Measurements from ENCODE around the gene PDCD11. TPM values are rescaled to one million over a fixed set of nuclear protein-coding genes. Genes with fewer than 3 reads are reported as not detected.

PDCD11 gene
- total RNA-seq, 1 experiment from 2014 or later: 106 TPM

GRCh38 chr10:103466734-103467133 lies 70.3 kb downstream of the PDCD11 start:
- CTCF ChIA-PET: interaction anchor here (0.9 kb wide), 1 partner anchor 10 kb away, joined by 3 read pairs; no protein-coding TSS in a partner anchor
- POLR2A ChIA-PET: no interaction called here
- no peaks in the 10 kb centered on the region for H3K79me2 ChIP-seq (ENCODE audit: insufficient read depth, low read length)
- RAD21 ChIA-PET (ENCODE audit: low non-redundant PET in 1 of 2, low total read pairs in 2 of 2, uncharacterized antibody in 2 of 2, unreplicated experiment in 2 of 2): no interaction called here
- no peak overlapping the region for H2AFZ ChIP-seq (ENCODE audit: low read depth, low read length, poor library complexity, severe bottlenecking)
- no peak overlapping the region for H3K27ac ChIP-seq (ENCODE audit: low read depth, low read length)
- no peak for DNase-seq (ENCODE audit: low read depth, low spot score)
- intact Hi-C loops (cut with micrococcal nuclease): no loop called here
- no peak for ATAC-seq
- no peaks in the 10 kb centered on the region for H4K20me1 ChIP-seq (ENCODE audit: insufficient read depth)
- no peak for TF ChIP-seq CBX3 (IDR thresholded peaks at IDR 0.05; ENCODE audit: low read depth)
- TF ChIP-seq EZH2phosphoT487 (IDR thresholded peaks at IDR 0.05; ENCODE audit: borderline replicate concordance): no peak
- no peak for TF ChIP-seq ZFX (IDR thresholded peaks at IDR 0.05)
- no peak for TF ChIP-seq REST (IDR thresholded peaks at IDR 0.05; ENCODE audit: low read depth)
- TF ChIP-seq EGR1 (IDR thresholded peaks at IDR 0.05; ENCODE audit: low read depth): no peak
- no peak for TF ChIP-seq YY1 (IDR thresholded peaks at IDR 0.05; ENCODE audit: extremely low read depth, insufficient replicate concordance, low read depth, low read length)
- no peak for TF ChIP-seq EZH2 (IDR thresholded peaks at IDR 0.05)
- TF ChIP-seq FOSL1 (IDR thresholded peaks at IDR 0.05; ENCODE audit: low read depth): no peak
- no peak for TF ChIP-seq JUND (IDR thresholded peaks at IDR 0.05)
- TF ChIP-seq MAX (IDR thresholded peaks at IDR 0.05): no peak
- no peak for TF ChIP-seq TCF7L2 (IDR thresholded peaks at IDR 0.05; ENCODE audit: borderline replicate concordance, extremely low read depth, insufficient read depth, insufficient read length)
- no peak for TF ChIP-seq ELF1 (IDR thresholded peaks at IDR 0.05; ENCODE audit: borderline replicate concordance, low read depth)
- TF ChIP-seq SRF (IDR thresholded peaks at IDR 0.05; ENCODE audit: low read depth): no peak
- no peak for TF ChIP-seq ZNF274 (IDR thresholded peaks at IDR 0.05; ENCODE audit: low read depth, low read length)
- H3K9ac ChIP-seq (ENCODE audit: low read length): no peak overlapping the region
- H3K9me2 ChIP-seq (ENCODE audit: insufficient read depth): no peaks in the 10 kb centered on the region
- H3K4me3 ChIP-seq (replicated peaks in 1 of 2; ENCODE audit: low read depth in 1 of 2, low read length in 2 of 2): no peak overlapping the region
- peaks cover 5 to 10% of the 10 kb centered on the region in 2 experiments; a peak in 3 of 4 replicates for H3K4me1 ChIP-seq (ENCODE audit: control insufficient read depth in 1 of 2, insufficient read depth in 2 of 2, low read length in 2 of 2)
- H3K9me3 ChIP-seq (ENCODE audit: control insufficient read depth in 1 of 2, insufficient read depth in 1 of 2, low read depth in 1 of 2, low read length in 2 of 2): no peaks in the 10 kb centered on the region
- BruUV-seq (replicated peaks): no TSS peak
- no peaks in the 10 kb centered on the region for H3K27me3 ChIP-seq (ENCODE audit: insufficient read depth, low read length)
- H3K4me2 ChIP-seq (ENCODE audit: low read length): no peak overlapping the region
- no peaks in the 10 kb centered on the region for H3K36me3 ChIP-seq (ENCODE audit: control insufficient read depth in 1 of 2, insufficient read depth in 2 of 2, low read length in 2 of 2)
